HG02840 (cell line): ENCODE data around the gene TAS2R8.
"Not testable (repeated sequence)": the region's sequence is repeated elsewhere in the genome, so short reads cannot be mapped to it uniquely, and the experiment has no call there.

ENCODE experiments used
- ATAC-seq: cut with Tn5 transposase; IDR thresholded peaks from one replicate; pipeline ENCODE4 v1.9.1; 2021; ENCODE audit warnings: mild to moderate bottlenecking, moderate library complexity, moderate number of reproducible peaks; ENCODE audit not compliant: unreplicated experiment, low FRiP score

The TAS2R8 gene

GRCh38 chr12:10807186-10807585, at the start of gene TAS2R8:
Gene TAS2R8, minus strand, starts transcription at chr12:10807286. Its CDS starts 306 bp downstream, at chr12:10806980.
- ATAC-seq, result no peak

GRCh38 chr12:10855807-10856206, 48.7 kb upstream of the TAS2R8 start:
- no peak for ATAC-seq

DNA sequence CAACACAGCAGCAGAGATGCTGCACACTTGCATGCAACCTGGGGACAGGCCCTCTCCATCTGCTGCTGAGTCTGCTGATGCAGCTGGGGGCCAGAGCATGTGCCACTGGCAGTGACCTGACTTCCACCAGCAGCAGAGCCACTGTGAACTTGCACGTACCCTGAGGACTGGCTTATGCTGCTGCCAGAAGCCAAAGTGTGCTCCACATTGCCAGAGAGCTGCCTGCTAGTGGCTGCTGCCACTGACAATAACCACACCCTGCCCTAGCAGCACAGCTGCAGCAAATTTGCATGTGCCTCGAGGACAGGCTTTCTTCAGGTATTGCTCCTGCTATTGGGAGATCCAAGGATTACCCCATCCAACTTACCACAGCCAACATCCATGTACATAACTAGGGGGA, 46.7 kb upstream of the TAS2R8 start:
- no peak for ATAC-seq

DNA sequence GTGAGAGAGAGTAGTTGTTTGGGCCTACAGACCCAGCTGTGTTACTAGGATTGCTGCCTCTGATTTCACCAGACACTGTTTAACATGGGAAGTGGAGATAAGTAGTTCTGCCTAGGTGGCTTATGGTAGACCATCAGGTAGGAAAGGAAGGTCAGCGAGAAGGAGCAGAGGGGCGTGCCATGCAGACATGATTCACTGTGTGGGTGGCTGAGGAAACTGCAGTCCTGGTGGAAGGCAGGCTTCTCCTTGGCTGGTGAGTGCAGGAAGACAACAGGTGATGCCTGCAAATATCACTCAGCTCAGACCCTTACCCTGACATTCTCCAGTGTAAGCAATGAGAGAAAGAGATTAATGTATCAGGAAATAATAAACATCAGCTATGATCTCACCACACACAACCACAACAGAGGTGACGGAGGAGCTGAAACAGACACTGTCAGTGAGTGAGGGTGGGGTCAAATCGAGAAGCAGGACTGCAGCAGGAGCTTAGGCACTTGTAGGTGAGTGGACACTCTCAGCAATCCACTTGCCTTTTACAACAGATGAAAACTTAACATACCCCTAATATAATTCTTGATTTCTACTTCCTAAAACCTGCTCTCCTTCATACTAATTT, 44.3 kb upstream of the TAS2R8 start:
- no peak for ATAC-seq

DNA sequence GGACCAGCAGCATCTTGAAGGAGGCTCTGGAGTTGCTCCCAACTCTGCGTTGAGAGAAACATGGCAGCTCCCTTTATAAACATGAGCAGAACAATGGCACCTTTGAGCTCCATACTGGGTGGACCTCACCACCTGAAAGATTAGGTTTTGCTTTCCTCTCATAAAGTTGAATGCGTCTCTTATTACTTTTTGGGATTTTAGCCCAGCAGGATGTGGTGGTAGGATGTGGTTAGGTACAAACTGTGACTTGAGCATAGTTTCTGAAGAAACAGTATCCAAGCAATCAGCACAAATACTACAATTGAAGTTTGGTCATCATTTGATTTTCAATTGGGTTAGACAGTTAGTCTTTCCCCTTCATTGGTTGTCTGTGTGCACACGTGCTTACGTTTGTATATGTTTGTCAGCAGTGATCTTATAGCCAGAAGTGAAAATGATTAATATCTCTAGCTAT, 42.4 kb upstream of the TAS2R8 start, which contains the start of gene PRR4:
TSS of gene PRR4 (minus strand) at position 51 of the 454 bp plus-strand sequence. CDS start at position 13, 38 bp downstream.
- ATAC-seq, result no peak

- no peak for ATAC-seq
These were observed 40.7 kb upstream of the TAS2R8 start for GRCh38 chr12:10847744-10848143.

DNA sequence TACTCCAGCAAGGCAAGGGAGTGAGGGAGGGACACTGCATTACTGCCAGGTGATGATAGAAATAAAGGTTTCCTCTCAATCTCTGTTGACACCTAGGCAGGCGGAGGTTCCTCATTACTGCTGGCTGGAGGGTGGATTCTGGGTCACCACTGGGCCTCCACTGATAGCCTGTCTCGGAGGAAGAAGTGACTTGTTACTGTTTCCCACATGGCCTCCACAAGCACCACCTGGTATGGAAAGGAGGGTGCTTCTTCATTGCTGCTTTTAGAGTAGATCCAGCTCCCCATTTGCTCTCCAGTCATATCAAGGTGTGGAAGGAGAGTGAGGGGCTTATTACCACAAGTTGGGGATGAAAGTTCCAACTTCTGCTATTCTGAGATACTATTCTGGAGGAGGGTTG, 35.8 kb upstream of the TAS2R8 start:
- no peak for ATAC-seq

GRCh38 chr12:10838461-10838860, 31.4 kb upstream of the TAS2R8 start:
- ATAC-seq, result no peak

DNA sequence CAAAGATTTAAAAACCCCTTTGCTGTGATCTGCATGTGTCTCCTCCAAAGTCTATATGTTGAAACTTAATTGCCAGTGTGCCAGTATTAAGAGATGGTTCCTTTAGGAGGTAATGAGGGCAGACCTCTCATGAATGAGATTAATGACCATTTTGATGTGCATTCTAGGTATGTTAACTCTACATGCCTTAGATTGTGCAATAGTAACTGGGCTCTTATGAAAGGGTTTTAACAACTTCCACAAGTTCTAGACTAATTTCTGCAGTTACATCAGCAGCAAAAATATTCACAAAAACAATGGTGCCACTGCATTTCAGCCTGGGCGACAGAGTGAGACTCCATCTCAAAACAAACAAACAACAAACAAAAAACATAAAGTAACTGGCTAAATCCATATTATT, 22.9 kb upstream of the TAS2R8 start:
- no peak for ATAC-seq

- no peak for ATAC-seq
These were observed 19.2 kb upstream of the TAS2R8 start, which contains the start of gene TAS2R10 for GRCh38 chr12:10826258-10826657. Gene TAS2R10, minus strand, starts transcription at chr12:10826358. Its CDS starts 89 bp downstream, at chr12:10826269.

DNA sequence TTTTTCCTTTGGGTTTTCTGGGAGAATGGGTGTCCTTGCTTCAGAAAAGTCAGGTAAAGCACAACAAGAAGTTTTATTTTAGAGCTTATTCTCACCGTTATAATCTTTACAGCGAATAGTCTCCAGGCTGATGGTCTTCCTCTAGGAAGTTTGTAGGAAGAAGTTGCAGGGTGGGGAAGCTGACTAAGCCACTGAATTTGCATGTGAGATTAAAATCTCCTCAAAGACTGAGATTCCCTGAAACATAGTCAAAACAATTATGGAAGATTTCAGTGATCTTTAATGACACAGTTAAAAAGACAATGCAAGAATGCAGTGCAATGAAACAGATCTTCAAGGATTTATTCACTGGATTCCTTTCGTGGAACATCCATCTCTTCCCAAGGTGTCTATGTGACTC, 17.9 kb upstream of the TAS2R8 start:
- ATAC-seq, result no peak

- no peak for ATAC-seq
These were observed 4.9 kb upstream of the TAS2R8 start for GRCh38 chr12:10811883-10812536.

GRCh38 chr12:10810068-10810467, 3.0 kb upstream of the TAS2R8 start, which contains the start of gene TAS2R9:
Gene TAS2R9, minus strand, starts transcription at chr12:10810168. Its CDS starts 93 bp downstream, at chr12:10810075.
- no peak for ATAC-seq

- ATAC-seq, result no peak
These were observed 4.5 kb downstream of the TAS2R8 start, which contains the start of gene TAS2R7 for GRCh38 chr12:10802587-10802986. Gene TAS2R7, minus strand, starts transcription at chr12:10802627. Its CDS starts 57 bp downstream, at chr12:10802570.

GRCh38 chr12:10801741-10802140, 5.3 kb downstream of the TAS2R8 start:
- no peak for ATAC-seq

DNA sequence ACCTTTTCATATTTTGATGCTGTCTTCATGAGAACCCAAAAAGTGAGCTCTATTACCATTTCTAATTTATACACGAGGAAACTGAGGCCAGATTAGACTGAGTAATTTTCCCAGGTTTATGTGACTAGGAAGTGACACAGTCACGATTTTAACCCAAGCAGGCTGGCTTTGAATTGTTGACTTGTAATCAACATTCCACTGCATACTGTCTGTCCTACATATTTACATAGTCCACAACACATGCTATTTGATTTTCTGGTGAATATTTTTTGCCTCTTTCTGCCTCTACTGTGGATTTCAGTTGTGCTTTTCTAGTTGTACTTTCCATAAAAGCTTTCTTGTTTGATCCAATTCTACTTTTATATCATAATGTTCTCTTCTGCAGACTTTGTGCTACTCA, 12.9 kb downstream of the TAS2R8 start:
- no peak for ATAC-seq

- ATAC-seq, result not testable (repeated sequence)
These were observed 15.3 kb downstream of the TAS2R8 start for GRCh38 chr12:10791769-10792168.

GRCh38 chr12:10783252-10783651, 23.8 kb downstream of the TAS2R8 start:
- ATAC-seq, result no peak

- no peak for ATAC-seq
These were observed 28.0 kb downstream of the TAS2R8 start for GRCh38 chr12:10779103-10779502.

GRCh38 chr12:10771132-10771733, 35.9 kb downstream of the TAS2R8 start:
- no peak for ATAC-seq

- no peak for ATAC-seq
These were observed 47.4 kb downstream of the TAS2R8 start for GRCh38 chr12:10759657-10760056.
